BJ (cell line): Measurements from ENCODE around the gene FBXW7. TPM values are rescaled to one million over a fixed set of nuclear protein-coding genes. Genes with fewer than 3 reads are reported as not detected.

Experiments used
- CTCF ChIA-PET: fragments of 350-600 bp; formaldehyde crosslinking; extraction: SDS; loops from one replicate; lab custom pipeline; 2021; ENCODE audit warnings: antibody characterized with exemption, inconsistent platforms; lab: Yijun Ruan, JAX
- POLR2A ChIA-PET: fragments of 300-600 bp; sonication (Branson Sonifier 250); formaldehyde crosslinking; extraction: SDS; loops from one replicate; lab custom pipeline; 2021; ENCODE audit warnings: antibody characterized with exemption; lab: Charles Lee
- DNase-seq: peaks from one replicate; pipeline ENCODE4 v3.0.0-alpha.2; 2011; ENCODE audit warnings: low read depth
- H3K27me3 ChIP-seq: 2 replicates; pipeline ENCODE4 v1.6.0; 2011; ENCODE audit warnings: low read length; ENCODE audit not compliant: control insufficient read depth, insufficient read depth
- H3K36me3 ChIP-seq: 2 replicates; pipeline ENCODE4 v1.5.1; 2011; ENCODE audit warnings: low read length; ENCODE audit not compliant: control insufficient read depth, insufficient read depth
- H3K4me3 ChIP-seq: 2 replicates; pipeline ENCODE4 v1.5.1; 2011; ENCODE audit warnings: low read depth, mild to moderate bottlenecking, control low read depth, low read length
- polyA plus RNA-seq: library from polyadenylated mRNA; depleted of rRNA; stranded (reverse); fragments of >200 nt; gene quantifications from 2 replicates; pipeline ENCODE4 v1.2.3, GENCODE V29; 2011
- TF ChIP-seq, protein P1 (sequence below): IDR thresholded peaks from 2 replicates; pipeline ENCODE4 v1.5.1; 2011; ENCODE audit warnings: low read depth, mild to moderate bottlenecking, control low read depth, inconsistent platforms, low read length, moderate library complexity; ENCODE audit not compliant: insufficient read depth

FBXW7 gene
- polyA plus RNA-seq, 1 experiment, result 4.1 TPM

GRCh38 chr4:152563209-152563608, 27.3 kb upstream of the FBXW7 start:
- Histone ChIP-seq H3K4me3 (no peak overlapping the region), H3K36me3 (no peaks in the 10 kb centered on the region), H3K27me3 (no peaks in the 10 kb centered on the region)
- DNase-seq, result no peak
- ChIA-PET POLR2A (no interaction called here), CTCF (interaction anchor here (0.7 to 1.3 kb wide), 2 partner anchors 44 to 60 kb away, joined by 3 read pairs; no protein-coding TSS in a partner anchor)
- TF ChIP-seq, protein P1, sequence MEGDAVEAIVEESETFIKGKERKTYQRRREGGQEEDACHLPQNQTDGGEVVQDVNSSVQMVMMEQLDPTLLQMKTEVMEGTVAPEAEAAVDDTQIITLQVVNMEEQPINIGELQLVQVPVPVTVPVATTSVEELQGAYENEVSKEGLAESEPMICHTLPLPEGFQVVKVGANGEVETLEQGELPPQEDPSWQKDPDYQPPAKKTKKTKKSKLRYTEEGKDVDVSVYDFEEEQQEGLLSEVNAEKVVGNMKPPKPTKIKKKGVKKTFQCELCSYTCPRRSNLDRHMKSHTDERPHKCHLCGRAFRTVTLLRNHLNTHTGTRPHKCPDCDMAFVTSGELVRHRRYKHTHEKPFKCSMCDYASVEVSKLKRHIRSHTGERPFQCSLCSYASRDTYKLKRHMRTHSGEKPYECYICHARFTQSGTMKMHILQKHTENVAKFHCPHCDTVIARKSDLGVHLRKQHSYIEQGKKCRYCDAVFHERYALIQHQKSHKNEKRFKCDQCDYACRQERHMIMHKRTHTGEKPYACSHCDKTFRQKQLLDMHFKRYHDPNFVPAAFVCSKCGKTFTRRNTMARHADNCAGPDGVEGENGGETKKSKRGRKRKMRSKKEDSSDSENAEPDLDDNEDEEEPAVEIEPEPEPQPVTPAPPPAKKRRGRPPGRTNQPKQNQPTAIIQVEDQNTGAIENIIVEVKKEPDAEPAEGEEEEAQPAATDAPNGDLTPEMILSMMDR, result no peak

DNA sequence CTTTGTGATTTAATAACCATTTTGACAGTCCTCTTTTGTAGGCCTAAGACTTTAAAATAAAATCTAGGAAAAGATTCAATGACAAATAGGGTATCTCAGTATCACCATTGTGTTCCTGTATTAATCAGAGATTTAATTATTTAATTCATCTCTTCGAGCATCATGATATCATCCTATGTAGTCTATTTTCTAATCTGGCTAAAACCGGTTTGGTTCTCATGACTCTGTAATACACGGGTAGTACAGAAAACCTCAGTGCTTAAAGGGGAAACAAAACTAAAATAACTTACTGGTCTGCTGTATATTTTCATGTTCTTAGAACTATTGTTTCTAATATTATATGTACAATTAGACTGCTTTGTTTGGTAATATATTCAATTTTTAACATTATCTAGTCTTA, 23.7 kb upstream of the FBXW7 start:
- H3K4me3 ChIP-seq, result no peak overlapping the region
- no peak for DNase-seq
- TF ChIP-seq, protein P1, result no peak
- CTCF ChIA-PET, result no interaction called here
- no peaks in the 10 kb centered on the region for H3K27me3 ChIP-seq
- POLR2A ChIA-PET, result no interaction called here
- no peaks in the 10 kb centered on the region for H3K36me3 ChIP-seq

DNA sequence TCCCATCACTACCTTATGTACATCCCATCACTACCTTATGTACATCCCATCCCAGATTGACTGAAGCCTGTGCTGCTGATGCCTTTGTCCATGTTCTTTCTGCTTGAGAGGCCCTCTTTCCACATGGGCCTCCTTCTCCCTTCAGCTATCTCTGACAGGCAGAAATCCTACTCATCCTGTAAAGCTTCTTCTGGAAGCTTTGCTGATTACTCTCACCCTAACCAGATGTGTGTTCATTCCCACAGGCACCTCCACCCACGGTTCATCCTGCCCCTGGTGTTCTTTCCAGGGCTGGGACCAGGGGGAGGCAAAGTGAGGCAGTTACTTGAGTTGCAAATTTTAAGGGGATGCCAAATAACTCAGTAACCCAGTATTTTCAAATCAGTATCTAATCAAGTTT, 22.5 kb upstream of the FBXW7 start:
- H3K4me3 ChIP-seq, result no peak overlapping the region
- ChIA-PET POLR2A (no interaction called here), CTCF (interaction anchor here (0.8 kb wide), 1 partner anchor 68 kb away, joined by 4 read pairs; no protein-coding TSS in a partner anchor)
- no peaks in the 10 kb centered on the region for H3K27me3 ChIP-seq
- no peaks in the 10 kb centered on the region for H3K36me3 ChIP-seq
- DNase-seq, result no peak
- TF ChIP-seq, protein P1, result no peak

DNA sequence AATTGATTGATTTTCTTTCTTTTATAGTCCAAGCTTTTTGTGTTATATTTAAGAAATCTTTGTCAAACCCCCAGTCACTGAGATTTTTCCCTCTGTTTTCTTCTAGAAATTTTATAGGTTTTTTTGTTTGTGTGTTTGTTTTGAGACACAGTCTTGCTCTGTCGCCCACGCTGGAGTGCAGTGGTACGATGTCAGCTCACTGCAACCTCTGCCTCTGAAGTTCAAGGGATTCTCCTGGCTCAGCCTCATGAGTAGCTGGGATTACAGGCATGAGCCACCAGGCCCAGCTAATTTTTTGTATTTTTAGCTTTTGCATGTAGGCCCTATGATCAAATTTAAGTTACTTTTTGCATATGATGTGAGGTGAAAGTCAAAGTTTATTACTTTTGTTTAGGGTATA, 20.9 kb upstream of the FBXW7 start:
- TF ChIP-seq, protein P1, result no peak
- no peak for DNase-seq
- ChIA-PET POLR2A (no interaction called here), CTCF (no interaction called here)
- no peaks in the 10 kb centered on the region for H3K27me3 ChIP-seq
- H3K36me3 ChIP-seq, result no peaks in the 10 kb centered on the region
- no peak overlapping the region for H3K4me3 ChIP-seq

GRCh38 chr4:152556283-152556682, 20.4 kb upstream of the FBXW7 start:
- DNase-seq, result no peak
- Histone ChIP-seq H3K36me3 (no peaks in the 10 kb centered on the region), H3K27me3 (no peaks in the 10 kb centered on the region), H3K4me3 (no peak overlapping the region)
- TF ChIP-seq, protein P1, result no peak
- CTCF ChIA-PET, result no interaction called here
- POLR2A ChIA-PET, result no interaction called here
